Vagina (tissue), 2 donors: ENCODE measurements around the gene ATG9B.

Source experiments
- POLR2A ChIP-seq, 2 donors: fragments of 450-650 bp; IDR thresholded peaks; one replicate each; pipeline ENCODE4 v1.6.1; 2017; ENCODE audit warnings: antibody characterized with exemption in 2 of 2, mild to moderate bottlenecking in 2 of 2, moderate library complexity in 2 of 2
- POLR2AphosphoS5 ChIP-seq, 2 donors: sonication (generic); formaldehyde crosslinking; IDR thresholded peaks; one replicate each; pipeline ENCODE4 v1.9.0; 2017; ENCODE audit warnings: antibody characterized with exemption in 2 of 2, mild to moderate bottlenecking in 2 of 2, low read depth in 1 of 2; ENCODE audit not compliant: insufficient read depth in 1 of 2
- TF ChIP-seq, protein P1 (sequence below), 3 experiments: fragments of 450-650 bp in 2 of 3; fragments of 200-600 bp in 1 of 3; sonication (generic) in 1 of 3; IDR thresholded peaks; one replicate each; pipeline ENCODE4 v1.5.1; 2017 to 2019; ENCODE audit warnings: antibody characterized with exemption in 3 of 3, mild to moderate bottlenecking in 2 of 3, moderate library complexity in 2 of 3

DNA sequence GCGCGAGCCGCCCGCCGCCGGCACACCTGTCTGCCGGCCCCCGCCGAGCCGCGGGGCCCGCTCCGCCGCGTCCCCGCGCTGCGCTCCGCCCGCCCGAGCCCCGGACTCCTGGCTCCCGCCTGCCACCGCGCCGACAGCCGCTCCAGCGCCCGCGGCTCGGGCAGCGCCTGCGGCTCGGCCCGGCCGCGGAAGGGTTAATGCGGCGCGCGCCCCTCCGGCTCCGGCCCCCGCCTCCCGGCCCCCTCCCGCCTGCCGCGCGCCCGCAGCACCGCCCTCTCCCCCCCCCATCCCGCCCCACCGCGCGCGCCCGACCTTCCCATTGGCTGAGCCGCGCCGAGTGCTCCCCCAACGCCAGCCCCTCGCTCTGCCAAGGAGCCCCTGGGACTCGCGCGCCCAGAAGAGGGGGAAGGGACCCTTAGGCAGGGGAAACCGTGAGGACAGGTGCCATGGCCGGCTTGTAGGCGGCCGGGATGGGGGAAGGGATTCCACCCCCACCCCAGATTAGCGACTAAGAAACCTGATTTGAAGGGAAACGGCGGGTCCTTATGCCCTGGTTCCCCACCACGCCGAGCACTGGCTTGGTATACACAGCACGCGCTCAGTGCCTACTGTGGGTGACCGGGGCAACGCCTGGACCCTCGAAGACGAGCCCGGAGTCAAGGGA lies 46.0 kb downstream of the ATG9B start, which contains the start of gene KCNH2:
- TF ChIP-seq, protein P1, sequence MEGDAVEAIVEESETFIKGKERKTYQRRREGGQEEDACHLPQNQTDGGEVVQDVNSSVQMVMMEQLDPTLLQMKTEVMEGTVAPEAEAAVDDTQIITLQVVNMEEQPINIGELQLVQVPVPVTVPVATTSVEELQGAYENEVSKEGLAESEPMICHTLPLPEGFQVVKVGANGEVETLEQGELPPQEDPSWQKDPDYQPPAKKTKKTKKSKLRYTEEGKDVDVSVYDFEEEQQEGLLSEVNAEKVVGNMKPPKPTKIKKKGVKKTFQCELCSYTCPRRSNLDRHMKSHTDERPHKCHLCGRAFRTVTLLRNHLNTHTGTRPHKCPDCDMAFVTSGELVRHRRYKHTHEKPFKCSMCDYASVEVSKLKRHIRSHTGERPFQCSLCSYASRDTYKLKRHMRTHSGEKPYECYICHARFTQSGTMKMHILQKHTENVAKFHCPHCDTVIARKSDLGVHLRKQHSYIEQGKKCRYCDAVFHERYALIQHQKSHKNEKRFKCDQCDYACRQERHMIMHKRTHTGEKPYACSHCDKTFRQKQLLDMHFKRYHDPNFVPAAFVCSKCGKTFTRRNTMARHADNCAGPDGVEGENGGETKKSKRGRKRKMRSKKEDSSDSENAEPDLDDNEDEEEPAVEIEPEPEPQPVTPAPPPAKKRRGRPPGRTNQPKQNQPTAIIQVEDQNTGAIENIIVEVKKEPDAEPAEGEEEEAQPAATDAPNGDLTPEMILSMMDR (IDR thresholded peaks at IDR 0.05) = no peak
- TF ChIP-seq POLR2A (IDR thresholded peaks at IDR 0.05) (no peak), POLR2AphosphoS5 (IDR thresholded peaks at IDR 0.05; ENCODE audit: insufficient read depth in 1 of 2, low read depth in 1 of 2) (no peak)
